Measurements from ENCODE around the gene S100PBP.

DNA sequence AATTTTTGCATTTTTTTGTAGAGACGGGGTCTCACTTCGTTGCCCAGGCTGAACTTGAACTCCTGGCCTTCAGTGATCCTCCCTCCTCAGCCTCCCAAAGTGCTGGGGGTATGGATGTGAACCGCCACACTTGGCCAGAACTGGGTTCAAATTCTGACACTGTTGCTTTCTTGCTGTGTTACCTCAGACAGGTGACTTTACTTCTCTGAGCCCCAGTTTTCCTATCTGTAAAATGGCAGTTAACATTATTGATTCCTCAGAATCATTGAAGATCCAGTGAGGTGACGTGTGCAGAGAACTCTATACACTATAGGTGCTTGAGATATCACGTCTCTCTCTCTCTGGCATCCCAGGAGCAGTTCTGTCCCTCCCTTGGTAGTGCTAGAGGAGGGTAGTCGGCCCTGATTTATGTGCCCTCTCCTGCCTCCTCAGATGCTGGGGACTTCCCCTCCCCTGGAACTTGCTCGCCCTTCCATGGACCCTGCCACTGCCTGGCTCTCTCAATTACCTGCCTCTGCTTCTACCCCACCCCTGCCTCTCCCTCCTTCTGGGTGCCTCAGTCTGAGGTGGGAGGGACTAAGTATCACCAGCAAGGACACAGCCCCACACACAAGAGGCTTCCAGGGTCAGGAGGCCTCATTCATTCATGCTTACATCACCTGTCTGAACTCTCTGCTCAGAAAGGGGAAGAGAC is 66.0 kb downstream of the S100PBP start:
- no peak for TF ChIP-seq POLR2A (IDR thresholded peaks at IDR 0.05)
- TF ChIP-seq, protein P1, sequence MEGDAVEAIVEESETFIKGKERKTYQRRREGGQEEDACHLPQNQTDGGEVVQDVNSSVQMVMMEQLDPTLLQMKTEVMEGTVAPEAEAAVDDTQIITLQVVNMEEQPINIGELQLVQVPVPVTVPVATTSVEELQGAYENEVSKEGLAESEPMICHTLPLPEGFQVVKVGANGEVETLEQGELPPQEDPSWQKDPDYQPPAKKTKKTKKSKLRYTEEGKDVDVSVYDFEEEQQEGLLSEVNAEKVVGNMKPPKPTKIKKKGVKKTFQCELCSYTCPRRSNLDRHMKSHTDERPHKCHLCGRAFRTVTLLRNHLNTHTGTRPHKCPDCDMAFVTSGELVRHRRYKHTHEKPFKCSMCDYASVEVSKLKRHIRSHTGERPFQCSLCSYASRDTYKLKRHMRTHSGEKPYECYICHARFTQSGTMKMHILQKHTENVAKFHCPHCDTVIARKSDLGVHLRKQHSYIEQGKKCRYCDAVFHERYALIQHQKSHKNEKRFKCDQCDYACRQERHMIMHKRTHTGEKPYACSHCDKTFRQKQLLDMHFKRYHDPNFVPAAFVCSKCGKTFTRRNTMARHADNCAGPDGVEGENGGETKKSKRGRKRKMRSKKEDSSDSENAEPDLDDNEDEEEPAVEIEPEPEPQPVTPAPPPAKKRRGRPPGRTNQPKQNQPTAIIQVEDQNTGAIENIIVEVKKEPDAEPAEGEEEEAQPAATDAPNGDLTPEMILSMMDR (IDR thresholded peaks at IDR 0.05): no peak
